Measurements from ENCODE around the gene METTL6. TPM values are rescaled to one million over a fixed set of nuclear protein-coding genes. Genes with fewer than 3 reads are reported as not detected.

Gene METTL6
- total and polyA plus RNA-seq, 7 donors = 5.4 to 21.9 (median 14.3) TPM

DNA sequence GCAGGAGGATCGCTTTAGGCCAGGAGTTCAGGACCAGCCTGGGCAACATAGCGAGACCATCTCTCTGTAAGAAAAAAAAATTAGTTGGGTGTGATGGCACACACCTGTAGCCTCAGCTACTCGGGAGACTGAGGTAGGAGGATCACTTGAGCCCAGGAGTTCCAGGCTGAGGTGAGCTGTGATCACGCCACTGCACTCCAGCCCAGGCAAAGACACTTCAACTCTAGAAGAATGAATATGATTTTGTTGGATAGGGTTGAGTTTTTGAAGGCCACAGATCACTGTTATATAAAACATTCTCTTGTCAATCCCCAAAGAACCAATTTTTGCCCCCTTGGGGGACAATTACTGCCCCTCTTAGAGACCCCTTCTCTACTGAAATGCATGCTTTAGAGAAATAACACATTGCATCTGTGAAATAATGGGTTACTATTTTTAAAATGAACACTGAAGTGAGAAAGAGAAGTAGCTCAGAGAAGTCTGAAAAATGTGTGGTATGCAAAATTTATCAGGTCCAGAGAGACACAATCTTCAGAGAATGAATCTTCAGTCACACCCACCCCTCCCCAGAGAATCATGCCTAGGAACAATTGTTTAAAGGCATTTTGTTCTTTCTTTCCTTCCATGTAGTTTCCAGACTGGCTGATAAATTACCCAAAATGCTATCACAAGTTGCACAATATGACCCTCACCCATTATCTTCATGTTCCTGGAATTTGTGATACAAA is 42.7 kb downstream of the METTL6 start:
- Histone ChIP-seq H3K4me3 (no peak overlapping the region), H3K36me3 (no peaks in the 10 kb centered on the region), H3K4me1 (no peaks in the 10 kb centered on the region), H3K9me3 (peaks cover 0 to 5% (median 2%) of the 10 kb centered on the region in 4 donors), H3K27me3 (no peaks in the 10 kb centered on the region), H3K27ac (no peak overlapping the region)
- intact Hi-C loops (cut with DNase I) = no loop called here
- WGBS, 2 donors = 77 to 88% methylated on average over 4 of the region's 4 CpGs
- no peak for TF ChIP-seq POLR2A (IDR thresholded peaks at IDR 0.05)
- TF ChIP-seq, protein P1, sequence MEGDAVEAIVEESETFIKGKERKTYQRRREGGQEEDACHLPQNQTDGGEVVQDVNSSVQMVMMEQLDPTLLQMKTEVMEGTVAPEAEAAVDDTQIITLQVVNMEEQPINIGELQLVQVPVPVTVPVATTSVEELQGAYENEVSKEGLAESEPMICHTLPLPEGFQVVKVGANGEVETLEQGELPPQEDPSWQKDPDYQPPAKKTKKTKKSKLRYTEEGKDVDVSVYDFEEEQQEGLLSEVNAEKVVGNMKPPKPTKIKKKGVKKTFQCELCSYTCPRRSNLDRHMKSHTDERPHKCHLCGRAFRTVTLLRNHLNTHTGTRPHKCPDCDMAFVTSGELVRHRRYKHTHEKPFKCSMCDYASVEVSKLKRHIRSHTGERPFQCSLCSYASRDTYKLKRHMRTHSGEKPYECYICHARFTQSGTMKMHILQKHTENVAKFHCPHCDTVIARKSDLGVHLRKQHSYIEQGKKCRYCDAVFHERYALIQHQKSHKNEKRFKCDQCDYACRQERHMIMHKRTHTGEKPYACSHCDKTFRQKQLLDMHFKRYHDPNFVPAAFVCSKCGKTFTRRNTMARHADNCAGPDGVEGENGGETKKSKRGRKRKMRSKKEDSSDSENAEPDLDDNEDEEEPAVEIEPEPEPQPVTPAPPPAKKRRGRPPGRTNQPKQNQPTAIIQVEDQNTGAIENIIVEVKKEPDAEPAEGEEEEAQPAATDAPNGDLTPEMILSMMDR (IDR thresholded peaks at IDR 0.05) = no peak
- TF ChIP-seq POLR2AphosphoS5 (IDR thresholded peaks at IDR 0.05) = no peak
- no peak for TF ChIP-seq EP300 (IDR thresholded peaks at IDR 0.05)
- no peak for DNase-seq

DNA sequence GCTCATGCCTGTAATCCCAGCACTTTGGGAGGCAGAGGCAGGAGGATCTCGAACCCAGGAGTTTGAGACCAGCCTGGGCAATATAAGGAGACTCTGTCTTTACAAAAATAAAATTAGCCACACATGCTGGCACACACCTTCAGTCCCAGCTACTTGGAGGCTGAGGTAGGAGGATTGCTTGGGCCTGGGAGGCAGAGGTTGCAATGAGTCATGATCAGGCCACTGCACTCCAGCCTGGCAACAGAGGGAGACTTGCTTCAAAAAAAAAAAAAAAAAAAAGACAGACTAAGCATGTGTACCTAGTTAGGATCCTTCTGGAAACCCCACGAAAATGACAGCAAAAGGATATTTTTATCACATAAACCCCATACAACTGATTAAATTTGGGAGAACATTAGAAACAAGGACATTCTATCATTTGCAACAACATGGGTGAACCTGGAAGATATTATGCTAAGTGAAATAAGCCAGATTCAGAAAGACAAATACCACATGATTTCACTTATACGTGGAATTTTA is 44.9 kb downstream of the METTL6 start:
- Histone ChIP-seq H3K4me1 (peaks cover 0 to 5% (median 0%) of the 10 kb centered on the region in 4 donors), H3K9me3 (peaks cover 0 to 5% (median 2%) of the 10 kb centered on the region in 4 donors), H3K4me3 (no peak overlapping the region), H3K27me3 (no peaks in the 10 kb centered on the region), H3K36me3 (no peaks in the 10 kb centered on the region), H3K27ac (no peak overlapping the region)
- DNase-seq = no peak
- no peak for TF ChIP-seq POLR2A (IDR thresholded peaks at IDR 0.05)
- TF ChIP-seq, protein P1 (IDR thresholded peaks at IDR 0.05) = no peak
- 84 to 89% methylated on average over 3 of the region's 3 CpGs for WGBS, 2 donors
- intact Hi-C loops (cut with DNase I) = no loop called here

GRCh38 chr3:15380980-15381890 is 46.1 kb downstream of the METTL6 start:
- intact Hi-C loops (cut with DNase I) = no loop called here
- Histone ChIP-seq H3K27ac (no peak overlapping the region), H3K27me3 (no peaks in the 10 kb centered on the region), H3K36me3 (no peaks in the 10 kb centered on the region), H3K4me3 (no peak overlapping the region), H3K4me1 (peaks cover 0 to 5% (median 0%) of the 10 kb centered on the region in 4 donors), H3K9me3 (peaks cover 0 to 3% (median under 1%) of the 10 kb centered on the region in 4 donors)
- 41 to 72% methylated on average over 6 of the region's 6 CpGs for WGBS, 2 donors
- DNase-seq = no peak
- TF ChIP-seq POLR2A (IDR thresholded peaks at IDR 0.05) = no peak
- no peak for TF ChIP-seq EP300 (IDR thresholded peaks at IDR 0.05)
- TF ChIP-seq, protein P1 (IDR thresholded peaks at IDR 0.05) = no peak
- TF ChIP-seq POLR2AphosphoS5 (IDR thresholded peaks at IDR 0.05) = no peak

GRCh38 chr3:15377961-15378791 is 49.2 kb downstream of the METTL6 start:
- peak in 3 of 4 donors; percentile 34 to 76 (median 70) for TF ChIP-seq EP300 (IDR thresholded peaks at IDR 0.05)
- peak in 3 of 4 donors; percentile 52 to 79 (median 54) for TF ChIP-seq POLR2AphosphoS5 (IDR thresholded peaks at IDR 0.05)
- no peak for TF ChIP-seq POLR2A (IDR thresholded peaks at IDR 0.05)
- TF ChIP-seq, protein P1 (IDR thresholded peaks at IDR 0.05) = peak; percentile 61 to 87 (median 70)
- Histone ChIP-seq H3K4me1 (peaks cover 0 to 5% (median 0%) of the 10 kb centered on the region in 4 donors), H3K9me3 (no peaks in the 10 kb centered on the region), H3K4me3 (no peak overlapping the region), H3K36me3 (no peaks in the 10 kb centered on the region), H3K27me3 (no peaks in the 10 kb centered on the region), H3K27ac (peak overlapping the region; percentile 43 to 68 (median 50))
- DNase-seq = peak; percentile 97
- intact Hi-C loops (cut with DNase I) = loop anchor here (2.0 to 5.0 kb wide), 2 partner anchors 46 to 109 kb away; partner anchors contain the start of gene SH3BP5
- WGBS, 2 donors = 27 to 32% methylated on average over 16 of the region's 16 CpGs
